NCI-H226 (cell line): ENCODE data around the gene POU2F3.

Source experiments
- DNase-seq: peaks from one replicate; pipeline ENCODE4 v3.0.0-alpha.2; 2015

The POU2F3 gene

DNA sequence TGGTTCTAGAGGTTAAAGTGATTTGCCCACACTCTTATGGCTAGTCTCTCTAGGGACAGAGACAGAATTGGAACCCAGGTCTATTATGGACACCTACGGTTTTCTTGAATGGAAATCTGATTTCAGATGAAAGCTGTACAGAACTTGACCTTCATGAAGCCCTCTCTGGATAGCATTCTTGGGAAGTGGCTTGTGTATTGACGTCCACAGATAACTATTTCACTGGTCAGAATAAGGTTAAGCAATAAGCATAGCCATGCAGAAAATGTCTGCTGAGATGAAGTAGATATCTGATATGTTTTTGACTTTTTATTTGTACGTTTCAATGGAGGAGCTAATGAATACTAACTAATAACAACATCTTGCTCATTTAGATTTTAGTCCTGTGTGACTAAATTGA lies 86.3 kb downstream of the POU2F3 start:
- DNase-seq, result peak; percentile 58

DNA sequence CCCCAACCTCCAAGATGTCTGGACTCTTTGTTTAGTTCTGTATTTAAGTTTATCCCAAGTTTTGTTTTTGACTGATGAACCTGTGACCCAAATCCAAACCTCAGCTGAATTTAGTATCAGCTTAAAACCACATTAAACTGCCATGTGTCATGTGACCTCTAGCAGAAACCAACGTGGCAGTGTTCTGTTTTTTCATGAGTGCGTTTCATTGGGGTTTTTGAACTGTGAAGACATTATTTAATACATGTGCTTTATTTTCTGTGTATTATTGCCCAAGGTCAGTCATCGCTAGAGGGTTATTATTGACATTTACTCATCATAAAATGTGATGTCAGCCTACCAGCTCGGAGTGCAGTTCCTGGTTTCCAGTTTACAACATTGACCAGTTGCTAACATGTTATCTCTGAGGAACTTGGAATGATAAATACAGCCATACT lies 86.9 kb downstream of the POU2F3 start:
- peak; percentile 65 for DNase-seq

DNA sequence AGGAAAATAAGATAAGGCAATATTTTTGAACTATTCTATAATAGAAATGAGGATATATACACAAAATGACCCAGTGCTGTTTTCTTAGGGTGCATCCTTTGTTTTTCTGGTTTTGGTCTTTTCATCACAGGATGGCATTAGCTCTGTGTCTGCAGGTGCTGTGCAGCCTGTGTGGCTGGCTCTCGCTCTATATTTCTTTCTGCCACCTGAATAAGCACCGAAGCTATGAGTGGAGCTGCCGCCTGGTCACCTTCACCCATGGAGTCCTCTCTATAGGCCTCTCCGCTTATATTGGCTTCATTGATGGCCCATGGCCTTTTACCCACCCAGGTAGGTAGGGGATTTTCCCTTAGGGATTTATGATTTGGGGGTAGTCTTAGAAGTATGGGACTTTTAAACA lies 87.4 kb downstream of the POU2F3 start:
- DNase-seq, result no peak

DNA sequence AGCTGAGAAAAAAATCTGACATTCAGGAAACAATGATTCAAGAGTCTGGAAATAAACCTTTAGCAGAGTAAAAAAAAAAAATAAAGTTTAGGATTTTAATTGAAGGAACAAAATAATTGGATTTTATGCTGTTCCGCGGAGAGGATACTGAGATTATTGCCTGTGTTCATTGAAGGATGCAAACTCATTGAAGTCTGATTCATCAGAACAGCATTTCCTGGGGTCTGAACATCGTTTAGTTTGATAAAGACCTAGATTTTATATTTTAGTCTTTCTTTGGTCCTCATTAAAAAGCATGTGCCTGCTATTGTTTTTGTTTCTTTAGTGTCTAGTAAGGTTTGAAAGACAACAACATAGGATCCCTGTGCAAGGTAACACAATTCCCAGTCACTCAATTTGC lies 89.6 kb downstream of the POU2F3 start:
- DNase-seq, result no peak

DNA sequence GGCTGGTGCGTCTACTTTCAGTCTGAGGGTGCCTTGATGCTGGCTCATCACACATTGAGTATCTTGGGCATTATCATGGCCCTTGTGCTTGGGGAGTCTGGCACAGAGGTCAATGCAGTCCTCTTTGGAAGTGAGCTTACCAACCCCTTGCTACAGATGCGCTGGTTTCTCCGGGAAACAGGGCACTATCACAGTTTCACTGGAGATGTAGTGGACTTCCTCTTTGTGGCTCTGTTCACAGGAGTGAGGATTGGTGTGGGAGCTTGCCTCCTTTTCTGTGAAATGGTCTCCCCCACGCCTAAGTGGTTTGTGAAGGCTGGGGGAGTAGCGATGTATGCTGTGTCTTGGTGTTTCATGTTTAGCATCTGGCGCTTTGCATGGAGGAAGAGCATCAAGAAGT lies 90.1 kb downstream of the POU2F3 start:
- no peak for DNase-seq

DNA sequence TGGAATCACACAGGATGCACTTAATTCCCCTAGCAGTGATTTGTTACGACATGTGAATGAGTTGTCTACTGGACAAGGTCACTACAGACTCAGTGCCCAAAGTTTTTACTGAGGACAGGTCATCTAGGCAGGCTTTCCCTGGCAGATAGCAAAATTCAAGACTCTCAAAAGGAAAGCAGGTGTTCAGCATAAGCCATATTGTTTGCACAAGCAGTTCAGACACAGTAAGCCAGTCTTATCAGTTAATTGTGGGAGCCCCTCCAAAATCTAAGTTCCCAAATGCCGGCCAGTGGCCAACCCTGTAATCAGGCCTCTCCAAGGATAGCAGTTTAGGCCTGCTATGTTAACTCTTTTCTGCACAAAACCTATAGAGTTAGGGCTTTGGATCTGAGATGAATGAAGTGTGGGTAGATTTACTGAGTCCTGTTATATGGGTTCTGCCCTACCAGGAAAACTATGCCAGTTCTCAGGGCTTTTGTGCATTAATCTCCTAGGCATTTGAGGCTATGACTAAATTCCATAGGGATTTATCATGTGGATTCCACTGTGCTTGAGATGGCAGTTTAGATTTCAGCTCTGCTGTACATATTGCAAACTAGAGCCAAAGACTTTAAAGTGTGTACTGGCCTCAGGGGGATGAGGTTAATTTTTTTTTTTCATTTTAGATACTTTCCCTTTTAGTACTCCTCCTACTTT lies 91.5 kb downstream of the POU2F3 start:
- peak; percentile 98 for DNase-seq

DNA sequence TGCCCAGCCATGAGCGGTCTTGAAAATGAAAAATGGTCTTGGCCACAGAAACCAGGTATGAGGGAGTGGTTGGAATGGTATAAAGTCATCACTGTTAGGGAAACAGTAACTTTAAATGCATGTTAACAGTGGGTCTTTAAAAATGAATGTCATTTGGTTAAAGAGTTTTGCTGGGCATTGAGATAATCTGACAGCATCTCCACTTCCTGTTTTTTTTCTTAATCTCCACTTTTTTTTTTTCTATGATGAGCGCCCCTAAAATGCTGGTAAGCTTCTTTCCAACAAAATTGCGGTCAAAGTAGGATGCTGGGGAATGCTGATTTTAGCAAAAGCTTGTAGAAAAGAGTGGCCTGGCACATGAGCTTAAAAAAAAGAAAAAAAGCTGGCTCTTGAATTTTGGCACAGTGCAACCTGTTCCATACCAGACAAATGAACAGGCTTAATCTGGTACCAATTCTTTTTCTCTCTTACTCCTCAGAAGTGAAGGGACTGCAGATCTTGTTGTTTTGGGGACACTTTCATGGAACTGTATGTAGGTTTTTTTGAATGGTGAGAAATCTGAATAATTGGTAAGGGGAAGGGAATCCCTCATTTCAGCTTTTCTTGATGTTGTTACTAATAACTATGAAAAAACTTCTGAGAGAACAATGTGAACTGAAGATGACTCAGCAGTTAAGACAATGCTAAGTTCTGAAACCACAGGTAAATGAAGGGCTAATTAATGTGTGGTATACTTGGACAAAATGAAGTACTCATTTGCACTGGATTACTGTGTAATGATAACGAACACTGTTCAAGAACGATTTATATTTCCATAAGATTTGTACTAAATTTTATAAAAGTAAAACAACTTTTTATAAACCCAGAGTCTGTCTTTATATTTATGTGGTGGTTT lies 93.1 kb downstream of the POU2F3 start:
- DNase-seq, result no peak

DNA sequence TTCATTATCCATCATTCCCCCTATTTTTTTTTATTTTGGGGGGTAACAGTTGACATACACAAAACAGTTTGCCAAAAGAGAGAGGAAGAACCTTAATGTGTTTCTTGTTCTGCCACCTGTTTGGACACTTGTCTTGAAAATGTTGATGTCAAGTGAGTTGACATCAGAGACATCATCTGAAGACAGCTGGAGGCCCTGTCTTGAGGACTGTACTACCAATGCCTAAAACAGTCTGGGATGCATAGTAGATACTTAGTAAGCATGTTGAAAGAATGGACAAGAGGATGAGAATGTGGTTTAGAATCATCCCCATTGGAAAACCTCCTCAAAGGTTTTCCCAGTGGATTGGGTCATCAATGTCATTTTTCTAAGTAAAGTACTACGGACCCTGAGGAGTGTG lies 93.9 kb downstream of the POU2F3 start:
- no peak for DNase-seq

DNA sequence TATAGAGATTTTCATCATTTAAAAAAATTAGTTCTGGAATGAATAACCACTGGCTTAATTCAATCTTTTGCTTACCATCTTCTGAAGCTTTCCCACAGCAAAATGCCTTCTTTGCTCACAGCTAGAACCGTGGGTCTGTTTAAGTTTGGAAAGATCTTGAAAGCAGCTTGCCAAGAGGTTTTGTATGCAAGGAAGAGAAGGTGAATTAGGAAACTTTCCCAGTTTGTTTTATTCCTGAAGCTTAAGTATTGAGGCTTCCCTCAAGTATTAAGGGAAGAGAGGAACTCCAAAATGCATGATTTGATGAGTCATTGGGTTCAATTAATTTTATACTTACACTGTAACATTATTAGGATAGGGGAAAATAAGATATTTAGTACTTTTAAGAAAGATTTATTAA lies 94.4 kb downstream of the POU2F3 start:
- no peak for DNase-seq

DNA sequence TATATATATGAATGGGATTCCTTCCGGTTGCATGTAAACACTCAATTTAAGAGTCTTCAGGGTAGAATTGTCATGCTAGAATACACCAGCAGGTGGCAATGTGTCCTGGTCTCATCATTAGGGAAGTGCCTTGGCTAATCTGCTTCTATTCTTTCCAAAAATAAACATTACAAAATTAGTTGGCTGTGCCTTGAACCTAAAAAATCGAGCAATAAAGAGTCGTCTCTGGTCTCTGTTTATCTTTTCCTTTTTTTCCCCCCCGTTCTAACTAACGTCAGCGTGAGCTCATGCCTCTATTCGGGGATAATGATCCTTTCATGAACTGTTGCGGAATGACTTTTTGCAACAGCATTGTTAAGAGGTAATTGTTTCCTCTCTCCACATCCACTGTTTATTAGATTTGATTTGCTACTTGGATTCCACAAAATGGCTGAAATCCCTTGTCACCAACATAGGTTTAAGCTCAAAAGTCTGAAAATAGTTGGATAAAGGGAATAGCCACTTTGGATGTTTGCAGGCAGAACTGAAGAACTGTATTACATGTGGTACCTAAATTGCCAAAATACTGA lies 95.0 kb downstream of the POU2F3 start:
- peak; percentile 80 for DNase-seq

DNA sequence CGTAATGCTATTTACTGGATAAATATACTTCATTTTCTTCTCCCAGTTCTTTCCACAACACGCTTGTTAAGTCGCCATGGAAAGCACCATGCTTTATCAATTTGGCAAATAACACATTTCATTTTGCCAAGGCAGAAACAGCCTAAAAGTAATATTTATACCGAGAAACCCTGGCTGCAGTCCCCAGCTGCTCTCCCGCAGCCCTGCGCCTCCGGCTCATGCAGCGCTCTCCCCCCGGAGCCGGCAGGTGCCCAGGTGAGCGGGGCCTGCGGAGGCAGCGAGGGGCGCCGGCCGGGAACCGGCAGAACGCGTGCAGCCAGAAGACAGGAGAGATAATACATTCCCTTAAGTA lies 95.6 kb downstream of the POU2F3 start:
- DNase-seq, result no peak

DNA sequence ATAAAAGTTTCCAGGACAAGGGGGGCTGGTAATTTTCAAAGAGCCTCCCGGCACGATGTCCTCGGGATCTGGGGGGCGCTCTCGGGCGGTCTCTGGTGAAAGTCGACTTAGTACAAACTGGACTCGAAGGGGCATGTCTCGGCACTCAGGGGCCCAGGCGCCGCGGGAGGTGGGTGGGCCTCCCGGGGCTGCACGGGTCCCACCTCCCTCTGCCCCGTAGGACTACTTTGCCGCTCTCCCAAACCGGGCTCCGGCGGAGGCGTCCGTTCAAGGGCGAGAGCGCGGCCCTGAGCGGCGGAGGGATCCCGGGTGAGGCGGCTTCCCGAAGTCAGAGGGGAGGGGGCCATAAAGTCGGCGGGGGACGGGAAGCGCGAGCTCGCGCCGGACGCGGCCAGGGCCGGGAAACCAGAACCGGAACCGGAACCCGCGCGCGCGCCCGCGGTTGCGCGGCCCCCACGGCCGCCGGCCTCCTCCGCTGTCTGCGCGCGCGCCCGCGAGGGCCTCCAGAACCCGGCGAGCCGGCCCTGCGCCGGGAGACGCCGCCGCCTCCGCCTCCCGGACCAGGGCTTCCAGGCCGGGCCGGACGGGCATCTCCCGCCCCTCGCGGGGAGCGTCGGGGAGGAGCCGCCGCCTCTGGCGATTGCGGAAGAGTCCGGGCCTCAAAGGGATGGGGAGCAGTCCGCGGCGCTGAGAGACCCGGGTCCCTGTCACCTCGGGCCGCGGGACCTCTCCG lies 96.1 kb downstream of the POU2F3 start, which contains the start of gene ARHGEF12:
Gene ARHGEF12, plus strand, starts transcription at position 506 of the 733 bp plus-strand sequence. CDS start 831 bp downstream, outside the sequence.
- DNase-seq, result peak; percentile 100

DNA sequence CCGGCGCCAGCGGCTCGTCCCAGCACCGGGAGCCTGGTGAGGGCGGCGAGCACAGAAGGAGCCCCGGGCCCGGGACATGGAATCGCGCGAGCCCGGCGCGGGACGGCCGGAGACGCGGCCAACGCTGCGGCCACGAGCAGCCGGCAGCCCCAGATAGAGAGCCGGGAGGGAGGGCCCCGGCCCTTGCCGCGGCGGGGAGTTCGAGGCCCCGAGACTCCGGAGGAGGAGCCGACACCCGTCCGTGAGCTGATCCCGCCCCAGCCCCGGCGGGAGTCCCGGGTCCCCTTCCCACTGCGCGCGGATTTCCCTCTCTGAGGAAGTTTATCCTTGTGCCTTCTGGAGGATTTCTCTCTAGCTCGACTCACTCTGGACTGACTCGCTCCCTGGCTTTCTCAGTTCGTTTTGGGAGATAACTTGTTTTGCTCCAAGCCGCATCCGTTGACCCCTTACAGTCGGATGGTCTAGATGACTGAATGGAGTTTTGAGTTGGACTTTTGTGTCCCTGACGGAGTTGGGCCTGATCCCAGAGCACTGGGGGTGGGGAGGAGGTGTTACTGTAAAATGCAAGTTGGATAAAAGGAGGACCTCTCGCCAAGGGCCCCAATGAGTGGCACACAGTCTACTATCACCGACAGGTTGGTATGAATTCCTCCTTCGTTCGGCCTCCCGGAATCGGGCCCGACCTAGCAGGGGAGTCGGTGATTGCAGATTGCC lies 96.9 kb downstream of the POU2F3 start:
- DNase-seq, result peak; percentile 43

DNA sequence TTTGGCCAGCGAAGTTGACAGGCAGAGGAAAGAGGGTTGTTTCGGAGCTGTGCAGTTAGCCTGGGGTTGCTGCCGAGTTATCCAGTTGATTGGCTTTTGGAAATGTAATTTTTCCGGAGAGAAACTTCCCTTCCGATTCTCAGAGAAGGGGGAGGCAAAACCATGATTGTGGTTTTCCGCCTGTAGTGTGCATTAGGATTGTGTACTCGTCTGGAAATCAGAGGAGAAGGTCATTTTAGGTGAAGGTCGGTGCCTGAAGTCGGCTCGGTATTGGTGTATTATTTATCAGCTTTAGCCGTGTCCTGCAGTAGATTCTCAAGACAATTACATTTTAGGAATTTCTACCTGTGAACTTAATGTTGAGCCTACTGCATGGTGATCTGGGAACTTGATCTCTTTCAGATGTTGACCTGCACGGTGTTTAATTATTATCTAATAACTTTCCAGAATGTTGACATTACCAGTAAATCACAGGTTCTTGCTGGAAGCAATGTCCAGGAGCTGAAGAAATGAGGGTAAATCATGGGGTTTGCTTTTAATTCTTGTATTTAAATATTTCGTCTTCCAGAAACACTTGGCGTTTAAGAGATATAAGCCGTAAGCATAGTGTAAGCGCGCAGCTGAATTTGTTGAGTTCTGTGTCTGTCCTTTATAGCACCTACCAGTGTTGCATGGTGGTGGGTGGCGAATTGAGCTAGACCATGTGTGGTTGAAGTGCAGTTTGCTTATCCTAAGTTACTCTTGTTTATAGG lies 97.6 kb downstream of the POU2F3 start:
- DNase-seq, result no peak

DNA sequence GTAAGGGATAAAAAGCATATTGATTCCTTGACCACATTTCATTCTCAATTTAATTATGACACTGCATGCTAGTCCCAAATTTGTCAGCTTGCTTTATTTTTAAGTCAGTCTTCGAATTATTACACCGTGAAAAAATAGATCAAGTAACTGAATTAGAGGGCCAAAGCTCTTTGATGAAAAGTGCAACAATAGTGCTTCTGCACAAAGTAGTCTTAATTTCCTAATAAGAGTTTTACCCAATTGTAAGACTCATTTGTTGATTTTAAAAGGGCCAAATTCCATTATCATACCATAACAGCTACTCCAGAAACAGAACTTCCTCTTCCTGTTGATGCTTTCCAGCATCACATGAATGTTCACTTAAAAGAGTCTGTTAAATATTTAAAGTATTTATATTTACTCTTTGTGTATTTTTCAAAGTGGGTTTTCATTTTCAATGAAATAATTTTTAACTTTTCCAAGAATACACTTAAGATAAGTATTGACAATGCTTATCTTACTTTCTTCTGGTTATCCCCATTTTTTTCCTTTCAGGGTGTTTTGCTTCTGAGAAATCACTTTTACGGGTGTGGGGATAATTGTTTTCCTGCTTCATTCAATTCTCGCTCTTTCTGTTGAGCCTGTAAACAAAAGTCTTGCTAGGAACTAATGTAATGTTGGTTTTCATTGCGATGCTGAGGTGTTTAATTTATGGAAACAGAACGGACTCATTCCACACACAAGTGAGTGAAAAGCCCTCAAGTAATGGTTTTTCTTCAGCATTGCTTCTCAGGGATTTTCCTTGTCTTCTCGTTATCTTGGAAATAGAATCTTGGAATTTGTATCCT lies 98.4 kb downstream of the POU2F3 start:
- DNase-seq, result no peak

DNA sequence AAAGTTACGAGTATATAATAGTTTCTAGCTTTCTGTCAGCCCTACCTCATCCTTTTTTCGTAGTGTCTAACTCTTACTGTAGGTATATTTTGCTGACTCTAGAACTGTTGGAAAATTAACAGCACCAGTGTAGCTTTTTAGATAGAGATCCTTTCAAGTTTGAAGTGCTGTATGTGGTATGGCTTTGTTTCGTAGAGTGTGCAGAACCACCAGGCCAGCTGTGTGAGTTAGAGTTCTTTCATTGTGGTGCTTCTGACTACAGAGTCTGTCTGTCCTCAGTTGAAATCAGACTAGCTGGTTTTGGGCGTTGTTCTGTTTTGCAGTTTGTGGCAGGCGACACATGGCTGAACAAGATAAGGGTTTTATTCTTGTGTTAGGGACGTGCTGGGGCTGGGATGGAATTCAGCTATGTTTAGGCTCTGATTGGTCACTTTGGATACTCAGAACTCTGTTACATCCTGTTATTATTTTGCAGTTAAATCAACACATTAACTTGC lies 99.5 kb downstream of the POU2F3 start:
- peak; percentile 21 for DNase-seq

DNA sequence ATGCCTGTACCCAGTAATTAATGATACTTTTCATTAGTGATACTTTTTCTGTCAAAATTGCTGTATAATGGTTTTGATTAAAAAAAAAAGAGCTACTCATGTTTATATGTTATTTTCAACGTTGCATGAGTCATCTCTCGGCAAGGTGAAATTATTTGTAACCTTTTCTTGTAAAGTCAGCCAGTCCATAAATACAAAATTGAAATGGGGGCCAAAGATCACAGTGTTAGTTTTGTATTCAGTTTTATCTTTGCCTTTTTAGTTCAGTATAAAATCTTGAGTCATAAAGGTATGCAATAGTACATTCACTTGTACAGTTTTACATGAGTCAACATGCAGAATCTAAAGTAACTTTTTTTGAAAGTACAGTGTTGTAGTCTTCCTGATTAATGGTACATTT lies 100.6 kb downstream of the POU2F3 start:
- no peak for DNase-seq

DNA sequence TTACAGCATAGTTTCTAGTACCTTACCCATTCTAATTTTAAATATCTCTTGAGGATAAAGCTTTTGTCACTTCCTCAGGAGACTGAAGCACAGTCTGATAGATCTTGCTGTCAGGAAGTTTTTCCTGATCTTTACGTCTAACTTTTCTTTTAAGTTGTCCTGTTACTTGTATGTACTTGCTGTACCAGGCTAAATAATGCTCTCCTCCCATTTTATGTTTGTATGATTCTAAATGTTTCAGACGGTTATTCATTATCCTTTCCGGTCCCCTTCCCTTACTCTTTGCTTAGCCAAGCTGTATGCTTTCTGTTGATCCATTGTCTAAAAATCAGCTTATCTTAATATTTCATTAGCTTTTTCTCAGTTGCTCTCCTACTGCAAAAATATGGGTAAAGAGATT lies 102.3 kb downstream of the POU2F3 start:
- DNase-seq, result no peak

DNA sequence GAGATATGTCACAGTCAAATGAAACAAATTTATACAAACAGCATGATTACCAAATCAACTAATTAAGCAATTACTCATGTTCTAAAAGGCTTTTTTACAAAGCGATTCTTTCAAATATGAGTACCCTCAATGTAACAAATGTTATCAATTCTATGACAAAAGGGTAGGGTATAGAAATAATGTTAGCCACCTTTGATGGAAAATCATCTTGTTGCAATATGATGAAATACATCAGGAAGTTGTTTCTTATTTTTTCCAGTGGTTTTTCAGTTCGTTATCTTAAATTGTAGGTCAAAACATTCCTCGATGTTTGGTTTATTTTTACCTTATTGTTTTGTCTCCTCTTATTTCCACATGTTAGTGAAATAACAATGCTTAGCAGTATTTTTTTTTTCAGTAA lies 102.7 kb downstream of the POU2F3 start:
- no peak for DNase-seq

DNA sequence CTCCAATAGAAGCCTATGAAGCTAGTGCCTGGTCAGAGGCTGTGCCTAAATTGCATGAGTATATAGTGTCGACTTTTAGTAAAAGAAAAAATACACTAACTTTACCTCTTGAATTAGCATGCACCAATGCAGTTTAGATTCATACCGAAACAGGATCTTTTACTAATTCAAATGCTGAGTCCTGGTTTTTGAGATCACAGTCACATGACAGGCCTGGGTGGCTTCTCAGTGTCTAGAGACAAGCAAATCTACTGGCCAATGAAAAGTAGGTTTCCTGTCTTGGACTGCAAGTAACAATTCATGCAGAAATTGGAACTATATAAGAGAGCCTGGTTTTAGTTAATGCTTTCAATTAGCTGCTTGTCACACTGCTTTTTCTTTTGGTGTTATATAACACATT lies 103.5 kb downstream of the POU2F3 start:
- DNase-seq, result no peak
